ENCODE measurements around the gene ODAM.
"Not testable (repeated sequence)": the region's sequence is repeated elsewhere in the genome, so short reads cannot be mapped to it uniquely, and the experiment has no call there.

ODAM gene

GRCh38 chr4:70192895-70193294 lies 2.6 kb upstream of the ODAM start:
- Mint-ChIP-seq H3K27ac (no peak overlapping the region), H3K36me3 (no peaks in the 10 kb centered on the region), H3K4me1 (no peaks in the 10 kb centered on the region), H3K9me3 (peaks cover 0 to 3% of the 10 kb centered on the region in 2 donors), H3K27me3 (no peaks in the 10 kb centered on the region), H3K4me3 (no peak overlapping the region)
- ATAC-seq (replicated peaks) = no peak
- DNase-seq = no peak

GRCh38 chr4:70196857-70197256 lies 1.3 kb downstream of the ODAM start:
- Mint-ChIP-seq H3K36me3 (no peaks in the 10 kb centered on the region), H3K27me3 (no peaks in the 10 kb centered on the region), H3K4me1 (no peaks in the 10 kb centered on the region), H3K27ac (no peak overlapping the region), H3K9me3 (no peaks in the 10 kb centered on the region), H3K4me3 (no peak overlapping the region)
- DNase-seq (no peak), ATAC-seq (replicated peaks) (no peak)

GRCh38 chr4:70197842-70198241 lies 2.3 kb downstream of the ODAM start:
- H3K27ac Mint-ChIP-seq = no peak overlapping the region
- DNase-seq (no peak), ATAC-seq (replicated peaks) (no peak)
- H3K27me3 Mint-ChIP-seq = no peaks in the 10 kb centered on the region
- H3K4me3 Mint-ChIP-seq = no peak overlapping the region
- H3K9me3 Mint-ChIP-seq = no peaks in the 10 kb centered on the region
- H3K4me1 Mint-ChIP-seq = no peaks in the 10 kb centered on the region
- H3K36me3 Mint-ChIP-seq = no peaks in the 10 kb centered on the region

GRCh38 chr4:70203601-70204000 lies 8.1 kb downstream of the ODAM start:
- no peak for DNase-seq

GRCh38 chr4:70212752-70213151 lies 17.2 kb downstream of the ODAM start:
- H3K27me3 Mint-ChIP-seq; H3K4me1 Mint-ChIP-seq; H3K36me3 Mint-ChIP-seq; H3K4me3 Mint-ChIP-seq; DNase-seq; ATAC-seq (replicated peaks); H3K27ac Mint-ChIP-seq: not testable (repeated sequence)
- H3K9me3 Mint-ChIP-seq = peaks cover 0 to 10% of the 10 kb centered on the region in 2 donors

More at GRCh38 chr4:70203601-70204000, 8.1 kb downstream of the ODAM start:
- Mint-ChIP-seq H3K27ac (no peak overlapping the region), H3K27me3 (no peaks in the 10 kb centered on the region), H3K9me3 (peaks cover 0 to 3% of the 10 kb centered on the region in 2 donors), H3K4me1 (no peaks in the 10 kb centered on the region), H3K4me3 (no peak overlapping the region), H3K36me3 (no peaks in the 10 kb centered on the region)
- no peak for ATAC-seq (replicated peaks)

GRCh38 chr4:70216109-70216508 lies 20.6 kb downstream of the ODAM start:
- ATAC-seq (replicated peaks); H3K27ac Mint-ChIP-seq; H3K9me3 Mint-ChIP-seq: not testable (repeated sequence)

GRCh38 chr4:70216550-70216949 lies 21.0 kb downstream of the ODAM start:
- H3K36me3 Mint-ChIP-seq; H3K27ac Mint-ChIP-seq; H3K27me3 Mint-ChIP-seq; H3K9me3 Mint-ChIP-seq; H3K4me3 Mint-ChIP-seq; DNase-seq; ATAC-seq (replicated peaks); H3K4me1 Mint-ChIP-seq: not testable (repeated sequence)

More at GRCh38 chr4:70216109-70216508, 20.6 kb downstream of the ODAM start:
- not testable (repeated sequence) for H3K27me3 Mint-ChIP-seq, H3K4me3 Mint-ChIP-seq, DNase-seq, H3K36me3 Mint-ChIP-seq, H3K4me1 Mint-ChIP-seq

GRCh38 chr4:70221389-70221788 lies 25.9 kb downstream of the ODAM start:
- ATAC-seq (replicated peaks) = not testable (repeated sequence)

GRCh38 chr4:70221818-70222217 lies 26.3 kb downstream of the ODAM start:
- not testable (repeated sequence) for ATAC-seq (replicated peaks); H3K27ac Mint-ChIP-seq; H3K4me3 Mint-ChIP-seq; DNase-seq; H3K9me3 Mint-ChIP-seq; H3K36me3 Mint-ChIP-seq; H3K4me1 Mint-ChIP-seq; H3K27me3 Mint-ChIP-seq

More at GRCh38 chr4:70221389-70221788, 25.9 kb downstream of the ODAM start:
- not testable (repeated sequence) for DNase-seq, H3K4me1 Mint-ChIP-seq, H3K27ac Mint-ChIP-seq, H3K27me3 Mint-ChIP-seq, H3K4me3 Mint-ChIP-seq, H3K36me3 Mint-ChIP-seq, H3K9me3 Mint-ChIP-seq

- H3K27me3 Mint-ChIP-seq = no peaks in the 10 kb centered on the region
- no peak within 1 kb of the TSS for H3K4me3 Mint-ChIP-seq
- H3K9me3 Mint-ChIP-seq = no peaks in the 10 kb centered on the region
- no peak within 1 kb of the TSS for H3K27ac Mint-ChIP-seq
- DNase-seq = no peak
- no peak for ATAC-seq (replicated peaks)
- H3K36me3 Mint-ChIP-seq = no peaks in the 10 kb centered on the region
- no peaks in the 10 kb centered on the region for H3K4me1 Mint-ChIP-seq
Observed at GRCh38 chr4:70225824-70226223, 30.3 kb downstream of the ODAM start, which contains the start of gene FDCSP. TSS of gene FDCSP (plus strand) at chr4:70226124. CDS start at chr4:70231195, 5,071 bp downstream.

- DNase-seq = no peak
Observed at GRCh38 chr4:70236125-70236524, 40.6 kb downstream of the ODAM start.

GRCh38 chr4:70239131-70239883 lies 43.8 kb downstream of the ODAM start:
- no peak overlapping the region for H3K27ac Mint-ChIP-seq
- no peaks in the 10 kb centered on the region for H3K9me3 Mint-ChIP-seq
- H3K4me3 Mint-ChIP-seq = no peak overlapping the region
- H3K36me3 Mint-ChIP-seq = no peaks in the 10 kb centered on the region
- H3K27me3 Mint-ChIP-seq = no peaks in the 10 kb centered on the region
- H3K4me1 Mint-ChIP-seq = no peaks in the 10 kb centered on the region
- DNase-seq (no peak), ATAC-seq (replicated peaks) (no peak)

More at GRCh38 chr4:70236125-70236524, 40.6 kb downstream of the ODAM start:
- H3K36me3 Mint-ChIP-seq = no peaks in the 10 kb centered on the region
- no peak overlapping the region for H3K4me3 Mint-ChIP-seq
- H3K27me3 Mint-ChIP-seq = no peaks in the 10 kb centered on the region
- ATAC-seq (replicated peaks) = no peak
- no peaks in the 10 kb centered on the region for H3K4me1 Mint-ChIP-seq
- H3K9me3 Mint-ChIP-seq = no peaks in the 10 kb centered on the region
- H3K27ac Mint-ChIP-seq = no peak overlapping the region

GRCh38 chr4:70239884-70240591 lies 44.5 kb downstream of the ODAM start:
- no peak for ATAC-seq (replicated peaks)

GRCh38 chr4:70242297-70242696 lies 46.8 kb downstream of the ODAM start, which contains the start of gene CSN3:
TSS of gene CSN3 (plus strand) at chr4:70242597. CDS start at chr4:70244820, 2,223 bp downstream.
- not testable (repeated sequence) for H3K9me3 Mint-ChIP-seq; H3K4me1 Mint-ChIP-seq; H3K36me3 Mint-ChIP-seq; H3K27ac Mint-ChIP-seq; ATAC-seq (replicated peaks); H3K27me3 Mint-ChIP-seq; H3K4me3 Mint-ChIP-seq; DNase-seq

More at GRCh38 chr4:70239884-70240591, 44.5 kb downstream of the ODAM start:
- Mint-ChIP-seq H3K36me3 (no peaks in the 10 kb centered on the region), H3K4me1 (no peaks in the 10 kb centered on the region), H3K27ac (no peak overlapping the region), H3K27me3 (no peaks in the 10 kb centered on the region), H3K4me3 (no peak overlapping the region), H3K9me3 (no peaks in the 10 kb centered on the region)
- no peak for DNase-seq

- H3K4me3 Mint-ChIP-seq = no peak overlapping the region
- H3K36me3 Mint-ChIP-seq = no peaks in the 10 kb centered on the region
- no peaks in the 10 kb centered on the region for H3K4me1 Mint-ChIP-seq
- ATAC-seq (replicated peaks) (no peak), DNase-seq (no peak)
- no peaks in the 10 kb centered on the region for H3K9me3 Mint-ChIP-seq
- no peaks in the 10 kb centered on the region for H3K27me3 Mint-ChIP-seq
- H3K27ac Mint-ChIP-seq = no peak overlapping the region
Observed at GRCh38 chr4:70243091-70243490, 47.6 kb downstream of the ODAM start.
